Kidney (tissue), 14 donors: ENCODE measurements around the gene ADARB1. TPM values are rescaled to one million over a fixed set of nuclear protein-coding genes. Genes with fewer than 3 reads are reported as not detected.

Source experiments
- DNase-seq, 5 donors: peaks; one replicate each; pipeline ENCODE4 v3.0.0-alpha.2; 2013 to 2020
- FAIRE-seq: peaks from 2 replicates; lab custom pipeline; 2012; peaks lifted over from hg19 to GRCh38; lab: Jason Lieb, UNC
- H3K27ac ChIP-seq, 2 donors: one replicate each; pipeline ENCODE4 v1.7.0; 2013; ENCODE audit warnings: low read depth in 2 of 2, low read length in 2 of 2, inconsistent platforms in 1 of 2
- H3K27me3 ChIP-seq: one replicate; pipeline ENCODE4 v1.7.1; 2013; ENCODE audit warnings: low read length, inconsistent platforms; ENCODE audit not compliant: control insufficient read depth, insufficient read depth
- H3K36me3 ChIP-seq, 3 donors: one replicate each; pipeline versions ENCODE4 v1.7.0 to v1.7.1; 2013; ENCODE audit warnings: low read length in 3 of 3, control low read depth in 1 of 3, inconsistent platforms in 1 of 3; ENCODE audit not compliant: insufficient read depth in 3 of 3, control insufficient read depth in 2 of 3
- H3K4me1 ChIP-seq, 3 donors: one replicate each; pipeline versions ENCODE4 v1.7.0 to v1.7.1; 2013; ENCODE audit warnings: low read length in 3 of 3, inconsistent platforms in 1 of 3, low read depth in 1 of 3; ENCODE audit not compliant: control insufficient read depth in 2 of 3, insufficient read depth in 2 of 3
- H3K4me3 ChIP-seq, 3 donors: one replicate each; pipeline versions ENCODE4 v1.7.0 to v1.8.1; 2013; ENCODE audit warnings: low read length in 3 of 3, control low read depth in 1 of 3, inconsistent platforms in 1 of 3
- H3K9ac ChIP-seq, 3 donors: one replicate each; pipeline versions ENCODE4 v1.7.0 to v1.7.1; 2013; ENCODE audit warnings: low read length in 3 of 3, control low read depth in 1 of 3, inconsistent platforms in 1 of 3
- H3K9me3 ChIP-seq, 3 donors: one replicate each; pipeline versions ENCODE4 v1.7.0 to v1.7.1; 2013; ENCODE audit warnings: low read length in 3 of 3, control low read depth in 1 of 3, inconsistent platforms in 1 of 3; ENCODE audit not compliant: control insufficient read depth in 2 of 3, insufficient read depth in 1 of 3
- CTCF ChIP-seq: IDR thresholded peaks from 3 replicates; pipeline ENCODE4 v1.5.1; 2012; ENCODE audit warnings: mild to moderate bottlenecking, moderate library complexity, borderline replicate concordance; ENCODE audit not compliant: insufficient read depth; ENCODE audit errors: extremely low read depth
- intact Hi-C: fragments of 100-400 bp; cut with DNase I; formaldehyde crosslinking; loops from one replicate; pipeline ENCODE4 v1.11.1; 2022
- polyA plus RNA-seq: library from polyadenylated mRNA; stranded (reverse); fragments of 350-450 nt; fragmentation: Illumina TruSeq; extraction: RNeasy Lipid Tissue Mini Kit (QIAGEN cat#74804); gene quantifications from one replicate; pipeline ENCODE4 v1.2.3, GENCODE V29; 2014; ENCODE audit warnings: low read depth, low replicate concordance; ENCODE audit not compliant: insufficient read depth
- total RNA-seq: library from RNA; stranded (reverse); fragmentation: NEBNext Ultra II Directional; extraction: Animal tissue kit (Norgen Biotek cat#: 25700); gene quantifications from one replicate; pipeline ENCODE4 v1.2.1, GENCODE V29; 2021
- donor health status: control.
- donor health status: control.
- donor health status: control.
- donor health status: control.
- donor health status: control.
- donor health status: DM: yes; HTN: yes; CAD: no.
- donor health status: Normal renal cell carcinoma (clear cell type).

ADARB1 gene
- total and polyA plus RNA-seq, 2 donors from 2014 or later: 6.7 to 34.9 TPM

GRCh38 chr21:45235488-45235887 lies 161.1 kb downstream of the ADARB1 start:
- no peak for TF ChIP-seq CTCF
- Histone ChIP-seq H3K9me3 (no peaks in the 10 kb centered on the region), H3K9ac (no peak overlapping the region), H3K27ac (no peak overlapping the region), H3K4me3 (no peak overlapping the region), H3K36me3 (no peaks in the 10 kb centered on the region), H3K4me1 (no peaks in the 10 kb centered on the region), H3K27me3 (no peaks in the 10 kb centered on the region)
- no peak for DNase-seq
- intact Hi-C loops: no loop called here
- no peak for FAIRE-seq

GRCh38 chr21:45236481-45236880 lies 162.1 kb downstream of the ADARB1 start:
- no peaks in the 10 kb centered on the region for H3K4me1 ChIP-seq
- H3K36me3 ChIP-seq: no peaks in the 10 kb centered on the region
- no peak for FAIRE-seq
- H3K27me3 ChIP-seq: no peaks in the 10 kb centered on the region
- H3K9me3 ChIP-seq: peaks cover 0 to 5% (median 2%) of the 10 kb centered on the region in 3 donors
- DNase-seq: no peak
- no peak overlapping the region for H3K4me3 ChIP-seq
- H3K9ac ChIP-seq: no peak overlapping the region
- H3K27ac ChIP-seq: no peak overlapping the region
- TF ChIP-seq CTCF: no peak
- intact Hi-C loops: no loop called here

GRCh38 chr21:45237401-45237800 lies 163.0 kb downstream of the ADARB1 start:
- Histone ChIP-seq H3K36me3 (no peaks in the 10 kb centered on the region), H3K9me3 (peaks cover 0 to 12% (median 2%) of the 10 kb centered on the region in 3 donors), H3K4me3 (no peak overlapping the region), H3K4me1 (no peaks in the 10 kb centered on the region), H3K9ac (no peak overlapping the region), H3K27ac (no peak overlapping the region), H3K27me3 (no peaks in the 10 kb centered on the region)
- intact Hi-C loops: no loop called here
- FAIRE-seq (no peak), DNase-seq (no peak)
- no peak for TF ChIP-seq CTCF

GRCh38 chr21:45241357-45241756 lies 167.0 kb downstream of the ADARB1 start:
- no peak overlapping the region for H3K9ac ChIP-seq
- no peaks in the 10 kb centered on the region for H3K27me3 ChIP-seq
- TF ChIP-seq CTCF: no peak
- no peaks in the 10 kb centered on the region for H3K4me1 ChIP-seq
- DNase-seq (no peak), FAIRE-seq (no peak)
- H3K9me3 ChIP-seq: peaks cover 0 to 26% (median 8%) of the 10 kb centered on the region in 3 donors
- intact Hi-C loops: no loop called here
- H3K27ac ChIP-seq: no peak overlapping the region
- no peak overlapping the region for H3K4me3 ChIP-seq
- no peaks in the 10 kb centered on the region for H3K36me3 ChIP-seq
